GM12878 (cell line): ENCODE results near the gene ALG12. TPM values are rescaled to one million over a fixed set of nuclear protein-coding genes. Genes with fewer than 3 reads are reported as not detected.

Experiments used
- ATF7 ChIP-seq: fragments of 450-650 bp; IDR thresholded peaks from 2 replicates; pipeline ENCODE4 v1.6.1; 2016; ENCODE audit warnings: low read depth, mild to moderate bottlenecking
- BMI1 ChIP-seq: fragments of 450-650 bp; IDR thresholded peaks from 2 replicates; pipeline ENCODE4 v1.6.1; 2016; ENCODE audit warnings: mild to moderate bottlenecking, moderate library complexity, borderline replicate concordance
- CEBPZ ChIP-seq: fragments of 150-350 bp; IDR thresholded peaks from 2 replicates; pipeline ENCODE4 v1.6.1; 2016; ENCODE audit warnings: low read depth, low read length
- CHD2 ChIP-seq: IDR thresholded peaks from 2 replicates; pipeline ENCODE4 v1.6.1; 2011; ENCODE audit warnings: low read depth, low read length, improper control_type of control experiment, borderline replicate concordance
- CREM ChIP-seq: IDR thresholded peaks from 2 replicates; pipeline ENCODE4 v1.6.1; 2014; ENCODE audit warnings: antibody characterized with exemption, low read depth
- E2F8 ChIP-seq: fragments of 450-650 bp; IDR thresholded peaks from 2 replicates; pipeline ENCODE4 v1.6.1; 2018; ENCODE audit warnings: mild to moderate bottlenecking, low read depth, moderate library complexity; ENCODE audit not compliant: partially characterized antibody
- ETV6 ChIP-seq, 2 experiments: fragments of 450-650 bp in 1 of 2; IDR thresholded peaks in 1 of 2; conservative IDR thresholded peaks in 1 of 2; 2 replicates each; pipeline ENCODE4 v1.6.1; 2014; ENCODE audit warnings: antibody characterized with exemption in 1 of 2, borderline replicate concordance in 1 of 2, low read depth in 1 of 2, mild to moderate bottlenecking in 1 of 2, moderate library complexity in 1 of 2
- GABPA ChIP-seq: IDR thresholded peaks from 2 replicates; pipeline ENCODE4 v1.6.1; 2014; ENCODE audit warnings: antibody characterized with exemption, low read depth, mild to moderate bottlenecking, inconsistent platforms
- GATAD2B ChIP-seq: fragments of 450-650 bp; conservative IDR thresholded peaks from 2 replicates; pipeline ENCODE4 v1.6.1; 2017; ENCODE audit warnings: low read depth, mild to moderate bottlenecking, moderate library complexity
- IRF4 ChIP-seq: IDR thresholded peaks from 2 replicates; pipeline ENCODE4 v1.6.1; 2011; ENCODE audit warnings: low read depth, low read length
- KLF5 ChIP-seq: fragments of 450-650 bp; IDR thresholded peaks from 2 replicates; pipeline ENCODE4 v1.6.1; 2014; ENCODE audit warnings: mild to moderate bottlenecking; ENCODE audit not compliant: partially characterized antibody
- MYB ChIP-seq: fragments of 150-350 bp; IDR thresholded peaks from 2 replicates; pipeline ENCODE4 v1.6.1; 2014; ENCODE audit warnings: mild to moderate bottlenecking, low read depth, low read length, borderline replicate concordance
- NFYA ChIP-seq: IDR thresholded peaks from 2 replicates; pipeline ENCODE4 v1.6.1; 2011; ENCODE audit warnings: low read depth, mild to moderate bottlenecking, low read length, improper control_type of control experiment, borderline replicate concordance
- NR2C1 ChIP-seq: fragments of 450-650 bp; IDR thresholded peaks from 2 replicates; pipeline ENCODE4 v1.6.1; 2017; ENCODE audit warnings: antibody characterized with exemption, mild to moderate bottlenecking, moderate library complexity
- PAX8 ChIP-seq: fragments of 450-650 bp; IDR thresholded peaks from 2 replicates; pipeline ENCODE4 v1.6.1; 2017; ENCODE audit warnings: mild to moderate bottlenecking, moderate library complexity
- RCOR1 ChIP-seq: conservative IDR thresholded peaks from 2 replicates; pipeline ENCODE4 v1.6.1; 2012; ENCODE audit warnings: low read depth, low read length, improper control_type of control experiment
- RELB ChIP-seq: fragments of 450-650 bp; IDR thresholded peaks from 2 replicates; pipeline ENCODE4 v1.6.1; 2017; ENCODE audit warnings: low read depth, mild to moderate bottlenecking, moderate library complexity
- STAT3 ChIP-seq: IDR thresholded peaks from 2 replicates; pipeline ENCODE4 v1.6.1; 2011; ENCODE audit warnings: low read depth, low read length, improper control_type of control experiment
- ZBTB4 ChIP-seq: fragments of 450-650 bp; formaldehyde crosslinking; IDR thresholded peaks from 2 replicates; pipeline ENCODE4 v1.4.0; 2022; ENCODE audit warnings: mild to moderate bottlenecking, moderate library complexity
- polyA plus RNA-seq, 11 experiments: library from polyadenylated mRNA; depleted of rRNA in 4 of 11; unstranded in 6 of 11; stranded (reverse) in 5 of 11; fragments of >200 nt; fragmentation: Nextera tagmentation in 4 of 11; fragmentation: Illumina TruSeq in 1 of 11; extraction: Ambion mirVana in 4 of 11; extraction: Trizol in 1 of 11; gene quantifications; 1 replicate in 1 of 11; 2 replicates in 10 of 11; pipeline versions ENCODE4 v1.2.1 to v1.2.3, GENCODE V29; 2011 to 2016; ENCODE audit warnings: inconsistent platforms in 2 of 11, missing spikeins in 2 of 11, low read depth in 1 of 11
- total RNA-seq, 4 experiments: library from RNA; depleted of rRNA in 3 of 4; stranded (reverse); fragments of >200 nt in 3 of 4; fragmentation: Illumina TruSeq in 1 of 4; extraction: Trizol in 1 of 4; gene quantifications; 2 replicates each; pipeline versions ENCODE4 v1.2.1 to v1.2.3, GENCODE V29; 2013 to 2021

Gene ALG12
- total and polyA plus RNA-seq, 10 of the 15 experiments (the other 5 are each of a cell fraction or from before 2014, with no cell fraction given): 0.22 to 23.4 (median 6.6) TPM

- TF ChIP-seq ATF7 (no peak), MYB (no peak), NFYA (no peak), STAT3 (no peak), E2F8 (no peak), CHD2 (no peak), NR2C1 (no peak), IRF4 (no peak), CEBPZ (no peak), BMI1 (no peak), KLF5 (peak; percentile 36), ZBTB4 (CRISPR knock-in tag) (no peak), RELB (no peak), GATAD2B (peak; percentile 61; the same call in 1 of the 2 replicates), CREM (no peak), RCOR1 (no peak), GABPA (no peak), PAX8 (no peak), ETV6 (conservative IDR thresholded peaks at IDR 0.05 in 1 of 2, IDR thresholded peaks at IDR 0.05 in 1 of 2; ENCODE audit: borderline replicate concordance in 1 of 2, low read depth in 1 of 2) (no peak)
These were observed 11.2 kb upstream of the ALG12 start (continued) for GRCh38 chr22:49929211-49929979.
